CD4-positive, alpha-beta memory T cell (primary cell): ENCODE results near the gene WARS2. TPM values are rescaled to one million over a fixed set of nuclear protein-coding genes. Genes with fewer than 3 reads are reported as not detected.
A peak's percentile ranks its signal among the peaks of the same experiment; 100 is the strongest.

ENCODE experiments used
- CTCF ChIA-PET: fragments of 350-600 bp; sonication (Branson Sonifier 250); formaldehyde crosslinking; loops from one replicate; lab custom pipeline; 2021; ENCODE audit warnings: inconsistent platforms; ENCODE audit not compliant: partially characterized antibody; lab: Charles Lee
- POLR2A ChIA-PET: fragments of 350-600 bp; sonication (Branson Sonifier 250); formaldehyde crosslinking; loops from one replicate; lab custom pipeline; 2021; ENCODE audit not compliant: partially characterized antibody; lab: Charles Lee
- DNase-seq, 5 donors: peaks; one replicate each; pipeline versions ENCODE4 v3.0.0 to v3.0.0-alpha.2; 2020 to 2022; ENCODE audit warnings: mixed read lengths in 1 of 5
- H3K27ac ChIP-seq: one replicate; pipeline ENCODE4 v1.7.0; 2013; ENCODE audit warnings: low read depth, low read length
- H3K27me3 ChIP-seq: 2 replicates; pipeline ENCODE4 v1.7.0; 2013; ENCODE audit warnings: mild to moderate bottlenecking, low read length, moderate library complexity; ENCODE audit not compliant: insufficient read depth
- H3K36me3 ChIP-seq: 2 replicates; pipeline ENCODE4 v1.7.0; 2013; ENCODE audit warnings: mild to moderate bottlenecking, low read length, moderate library complexity; ENCODE audit not compliant: insufficient read depth
- H3K4me1 ChIP-seq: 2 replicates; pipeline ENCODE4 v1.7.0; 2013; ENCODE audit warnings: mild to moderate bottlenecking, low read length, moderate library complexity; ENCODE audit not compliant: insufficient read depth
- H3K4me3 ChIP-seq, 2 donors: one replicate each; pipeline ENCODE4 v1.7.0; 2013; ENCODE audit warnings: low read length in 2 of 2, mild to moderate bottlenecking in 1 of 2
- H3K9me3 ChIP-seq, 2 donors: one replicate each; pipeline ENCODE4 v1.7.0; 2013; ENCODE audit warnings: low read length in 2 of 2, control low read depth in 1 of 2; ENCODE audit not compliant: control insufficient read depth in 1 of 2
- H3K27ac Mint-ChIP-seq, 7 donors: one replicate each; pipeline ENCODE4 v1.8.0; 2020 to 2021; ENCODE audit warnings: mixed read lengths in 7 of 7, mild to moderate bottlenecking in 6 of 7, inconsistent platforms in 3 of 7, moderate library complexity in 3 of 7
- H3K27me3 Mint-ChIP-seq, 2 donors: one replicate each; pipeline ENCODE4 v1.8.0; 2020 to 2021; ENCODE audit warnings: mixed read lengths in 2 of 2
- H3K36me3 Mint-ChIP-seq, 2 donors: one replicate each; pipeline ENCODE4 v1.8.0; 2020 to 2021; ENCODE audit warnings: mixed read lengths in 2 of 2, inconsistent platforms in 1 of 2, mild to moderate bottlenecking in 1 of 2
- H3K4me1 Mint-ChIP-seq, 4 donors: one replicate each; pipeline ENCODE4 v1.8.0; 2020 to 2021; ENCODE audit warnings: mixed read lengths in 4 of 4, mild to moderate bottlenecking in 1 of 4
- H3K4me3 Mint-ChIP-seq, 8 donors: one replicate each; pipeline ENCODE4 v1.8.0; 2020 to 2021; ENCODE audit warnings: mixed read lengths in 8 of 8, mild to moderate bottlenecking in 7 of 8, moderate library complexity in 6 of 8, inconsistent platforms in 3 of 8
- H3K9me3 Mint-ChIP-seq, 8 donors: one replicate each; pipeline ENCODE4 v1.8.0; 2020 to 2021; ENCODE audit warnings: mixed read lengths in 8 of 8, mild to moderate bottlenecking in 5 of 8, inconsistent platforms in 3 of 8, moderate library complexity in 1 of 8
- intact Hi-C: fragments of 100-400 bp; cut with micrococcal nuclease; formaldehyde crosslinking; loops from one replicate; pipeline ENCODE4 v1.15.1; 2023
- polyA plus RNA-seq, 2 donors: library from polyadenylated mRNA; unstranded; fragments of 300-500 nt; fragmentation: Illumina TruSeq; gene quantifications; one replicate each; pipeline ENCODE4 v1.2.3, GENCODE V29; 2021
- total RNA-seq, 2 experiments: library from RNA; stranded (reverse); gene quantifications; one replicate each; pipeline ENCODE4 v1.2.3, GENCODE V29; 2021

WARS2 gene
- total and polyA plus RNA-seq, 4 experiments from 2014 or later: 6.9 to 12.4 (median 10.4) TPM

GRCh38 chr1:119010201-119010600 lies 130.3 kb downstream of the WARS2 start:
- intact Hi-C loops: no loop called here
- Histone ChIP-seq H3K27me3 (peaks cover 30% of the 10 kb centered on the region), H3K4me3 (no peak overlapping the region), H3K36me3 (no peaks in the 10 kb centered on the region), H3K4me1 (peaks cover 10% of the 10 kb centered on the region), H3K27ac (no peak overlapping the region), H3K9me3 (no peaks in the 10 kb centered on the region)
- ChIA-PET CTCF (no interaction called here), POLR2A (no interaction called here)
- H3K4me1 Mint-ChIP-seq: peaks cover 6 to 16% (median 11%) of the 10 kb centered on the region in 4 donors
- H3K9me3 Mint-ChIP-seq: peaks cover 7 to 58% (median 26%) of the 10 kb centered on the region in 8 donors
- H3K27ac Mint-ChIP-seq: no peak overlapping the region
- H3K4me3 Mint-ChIP-seq: no peak overlapping the region
- peaks cover 10 to 21% of the 10 kb centered on the region in 2 donors for H3K36me3 Mint-ChIP-seq
- H3K27me3 Mint-ChIP-seq: peaks cover 42 to 47% of the 10 kb centered on the region in 2 donors
- DNase-seq: no peak

DNA sequence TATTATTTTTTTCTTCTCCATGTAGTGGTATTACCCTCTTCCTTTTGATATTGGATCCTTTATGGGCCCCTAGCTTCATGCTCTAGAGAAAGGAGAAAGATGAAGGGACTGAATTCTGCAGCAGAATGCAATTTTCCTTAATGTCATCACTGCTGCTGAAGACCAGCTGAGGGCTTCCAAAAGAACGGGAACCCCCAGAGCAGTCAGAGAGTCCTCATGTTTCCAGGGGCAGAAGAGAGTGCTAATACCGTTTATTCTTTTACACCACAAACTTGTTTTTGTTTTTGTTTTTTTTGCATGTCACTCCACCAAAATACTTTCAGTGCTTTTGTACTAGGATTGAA lies 131.2 kb downstream of the WARS2 start:
- ChIA-PET POLR2A (no interaction called here), CTCF (interaction anchor here (1.2 kb wide), 1 partner anchor 12 kb away, joined by 3 read pairs; no protein-coding TSS in a partner anchor)
- Histone ChIP-seq H3K36me3 (no peaks in the 10 kb centered on the region), H3K9me3 (no peaks in the 10 kb centered on the region), H3K4me1 (peaks cover 10% of the 10 kb centered on the region), H3K27me3 (peaks cover 30% of the 10 kb centered on the region), H3K4me3 (no peak overlapping the region), H3K27ac (no peak overlapping the region)
- DNase-seq: no peak
- Mint-ChIP-seq H3K4me1 (peaks cover 6 to 16% (median 11%) of the 10 kb centered on the region in 4 donors), H3K9me3 (peaks cover 7 to 59% (median 29%) of the 10 kb centered on the region in 8 donors), H3K4me3 (no peak overlapping the region), H3K27ac (no peak overlapping the region), H3K36me3 (peaks cover 10 to 14% of the 10 kb centered on the region in 2 donors), H3K27me3 (peaks cover 49 to 50% of the 10 kb centered on the region in 2 donors)
- intact Hi-C loops: no loop called here

GRCh38 chr1:119008483-119009311 lies 131.8 kb downstream of the WARS2 start:
- Mint-ChIP-seq H3K9me3 (peaks cover 7 to 63% (median 31%) of the 10 kb centered on the region in 8 donors), H3K4me3 (peak overlapping the region; percentile 54 to 76 (median 68)), H3K4me1 (peaks cover 6 to 16% (median 11%) of the 10 kb centered on the region in 4 donors), H3K27me3 (peaks cover 55 to 56% of the 10 kb centered on the region in 2 donors), H3K27ac (peak overlapping the region in 1 of 7 donors; percentile 22), H3K36me3 (peaks cover 10 to 16% of the 10 kb centered on the region in 2 donors)
- no peak for DNase-seq
- ChIA-PET POLR2A (no interaction called here), CTCF (interaction anchor here (1.1 to 1.2 kb wide), 2 partner anchors 12 to 15 kb away, joined by 3 read pairs; no protein-coding TSS in a partner anchor)
- intact Hi-C loops: no loop called here
- Histone ChIP-seq H3K9me3 (no peaks in the 10 kb centered on the region), H3K27ac (no peak overlapping the region), H3K4me3 (no peak overlapping the region), H3K27me3 (peaks cover 34% of the 10 kb centered on the region), H3K4me1 (peaks cover 10% of the 10 kb centered on the region), H3K36me3 (no peaks in the 10 kb centered on the region)

DNA sequence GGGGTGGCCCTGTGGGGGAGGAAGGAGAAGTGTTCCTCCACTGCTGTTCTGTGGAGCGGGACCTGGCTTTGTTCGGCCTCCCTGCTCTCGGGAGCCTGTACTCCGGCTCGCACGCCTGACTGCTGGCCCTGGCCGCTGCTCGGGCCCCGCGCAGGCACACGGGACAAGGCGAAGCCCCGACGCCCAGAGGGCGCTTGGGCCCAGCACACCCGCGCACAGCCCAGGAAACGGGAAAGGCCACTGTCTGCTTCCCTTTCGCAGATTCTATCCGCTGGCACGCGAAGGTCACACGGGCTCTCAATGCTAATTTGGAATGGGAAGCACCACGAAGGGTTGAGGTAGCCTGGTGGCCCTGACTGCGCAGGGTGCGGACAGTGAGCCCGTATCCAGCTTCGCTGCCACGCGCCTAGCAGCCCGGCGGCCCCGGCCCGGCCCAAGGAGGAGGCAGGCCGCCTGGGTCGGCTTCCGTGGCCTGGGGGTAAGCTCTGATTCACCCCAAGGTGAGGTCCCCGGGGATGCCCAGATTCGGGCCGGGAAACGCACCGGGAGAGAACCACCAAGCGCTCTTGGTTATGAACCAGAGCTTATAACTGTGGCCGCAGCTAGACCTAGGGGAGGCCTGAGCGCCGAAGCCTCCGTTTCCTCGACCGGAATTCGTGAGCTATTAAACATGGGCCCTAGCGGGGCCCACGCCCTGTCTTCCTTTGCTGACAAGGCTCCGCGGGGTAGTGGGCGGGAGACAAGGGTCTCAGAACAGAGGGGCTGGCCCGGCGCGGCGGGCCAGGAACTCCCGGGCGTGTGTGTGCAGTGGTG lies 132.6 kb downstream of the WARS2 start:
- H3K27ac ChIP-seq: no peak overlapping the region
- H3K36me3 ChIP-seq: no peaks in the 10 kb centered on the region
- Mint-ChIP-seq H3K27me3 (peaks cover 61 to 64% of the 10 kb centered on the region in 2 donors), H3K4me1 (peaks cover 6 to 16% (median 11%) of the 10 kb centered on the region in 4 donors), H3K4me3 (peak overlapping the region; percentile 53 to 76 (median 64)), H3K9me3 (peaks cover 7 to 66% (median 38%) of the 10 kb centered on the region in 8 donors), H3K36me3 (peaks cover 10 to 19% of the 10 kb centered on the region in 2 donors), H3K27ac (peak overlapping the region in 1 of 7 donors; percentile 22)
- H3K27me3 ChIP-seq: peaks cover 40% of the 10 kb centered on the region
- H3K9me3 ChIP-seq: no peaks in the 10 kb centered on the region
- intact Hi-C loops: no loop called here
- no peak for DNase-seq
- CTCF ChIA-PET: interaction anchor here (1.1 to 1.2 kb wide), 2 partner anchors 11 to 15 kb away, joined by 3 read pairs; no protein-coding TSS in a partner anchor
- H3K4me1 ChIP-seq: peaks cover 10% of the 10 kb centered on the region
- POLR2A ChIA-PET: no interaction called here
- H3K4me3 ChIP-seq: no peak overlapping the region

GRCh38 chr1:119007339-119007669 lies 133.1 kb downstream of the WARS2 start:
- Mint-ChIP-seq H3K4me3 (no peak overlapping the region), H3K9me3 (peaks cover 6 to 64% (median 39%) of the 10 kb centered on the region in 8 donors), H3K27me3 (peaks cover 64 to 65% of the 10 kb centered on the region in 2 donors), H3K27ac (no peak overlapping the region), H3K36me3 (peaks cover 6 to 14% of the 10 kb centered on the region in 2 donors), H3K4me1 (peaks cover 6 to 18% (median 12%) of the 10 kb centered on the region in 4 donors)
- H3K4me1 ChIP-seq: peaks cover 10% of the 10 kb centered on the region
- intact Hi-C loops: no loop called here
- ChIA-PET CTCF (no interaction called here), POLR2A (no interaction called here)
- no peaks in the 10 kb centered on the region for H3K36me3 ChIP-seq
- peaks cover 44% of the 10 kb centered on the region for H3K27me3 ChIP-seq
- H3K27ac ChIP-seq: no peak overlapping the region
- no peaks in the 10 kb centered on the region for H3K9me3 ChIP-seq
- no peak for DNase-seq
- no peak overlapping the region for H3K4me3 ChIP-seq

- Mint-ChIP-seq H3K9me3 (peaks cover 4 to 65% (median 42%) of the 10 kb centered on the region in 8 donors), H3K4me1 (peaks cover 6 to 25% (median 15%) of the 10 kb centered on the region in 4 donors), H3K27me3 (peaks cover 65% of the 10 kb centered on the region in 2 donors), H3K27ac (peak overlapping the region in 1 of 7 donors; percentile 28), H3K36me3 (peaks cover 3 to 9% of the 10 kb centered on the region in 2 donors), H3K4me3 (peak overlapping the region in 1 of 8 donors; percentile 20)
- POLR2A ChIA-PET: no interaction called here
- intact Hi-C loops: no loop called here
- Histone ChIP-seq H3K36me3 (no peaks in the 10 kb centered on the region), H3K4me3 (no peak overlapping the region), H3K27me3 (peaks cover 44% of the 10 kb centered on the region), H3K27ac (no peak overlapping the region), H3K4me1 (peaks cover 10% of the 10 kb centered on the region), H3K9me3 (no peaks in the 10 kb centered on the region)
- CTCF ChIA-PET: interaction anchor here (1.0 kb wide), 1 partner anchor 270 kb away, joined by 4 read pairs; no protein-coding TSS in a partner anchor
- DNase-seq: no peak
Observed at GRCh38 chr1:119006406-119007279, 133.8 kb downstream of the WARS2 start.
